C4-2B (cell line): ENCODE data around the gene ANKRD11.

Source experiments
- CTCF ChIP-seq: fragments of 450-650 bp; conservative IDR thresholded peaks from 2 replicates; pipeline ENCODE4 v1.5.1; 2017; ENCODE audit warnings: mild to moderate bottlenecking
- ZFX ChIP-seq: fragments of 450-650 bp; IDR thresholded peaks from 2 replicates; pipeline ENCODE4 v1.6.1; 2017

GRCh38 chr16:89537549-89537925 lies 47.2 kb upstream of the ANKRD11 start:
- TF ChIP-seq CTCF (no peak), ZFX (no peak)
